GM19193 (cell line): ENCODE data around the gene HMGCL.

Experiments used
- POLR2A ChIP-seq: IDR thresholded peaks from 4 replicates; pipeline ENCODE4 v1.6.1; 2011; ENCODE audit not compliant: insufficient read depth, insufficient read length; ENCODE audit errors: extremely low read depth

HMGCL gene

GRCh38 chr1:23825076-23825761 is at the start of gene HMGCL:
Gene HMGCL (minus strand): TSS chr1:23825429. CDS start chr1:23825415, 14 bp downstream.
- TF ChIP-seq POLR2A = peak; percentile 96

DNA sequence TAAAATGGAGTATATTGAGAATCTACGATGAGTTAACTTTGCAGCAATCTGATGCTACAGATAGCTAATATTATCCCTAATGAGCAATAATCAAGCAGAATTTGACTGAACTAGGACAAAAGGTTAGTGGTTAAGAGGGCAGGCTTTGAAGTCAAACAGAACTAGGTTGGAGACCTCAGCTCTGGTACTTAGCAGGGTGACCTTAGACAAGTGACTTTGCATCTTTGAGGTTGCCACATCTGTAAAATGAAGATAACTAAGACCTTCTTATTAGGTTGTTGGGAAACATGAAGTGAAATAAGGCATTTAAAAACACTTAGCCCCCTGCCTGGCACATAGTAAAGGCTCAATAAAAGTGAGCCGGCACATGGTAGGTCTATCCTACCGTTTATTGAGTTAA is 47.2 kb upstream of the HMGCL start:
- TF ChIP-seq POLR2A = no peak

DNA sequence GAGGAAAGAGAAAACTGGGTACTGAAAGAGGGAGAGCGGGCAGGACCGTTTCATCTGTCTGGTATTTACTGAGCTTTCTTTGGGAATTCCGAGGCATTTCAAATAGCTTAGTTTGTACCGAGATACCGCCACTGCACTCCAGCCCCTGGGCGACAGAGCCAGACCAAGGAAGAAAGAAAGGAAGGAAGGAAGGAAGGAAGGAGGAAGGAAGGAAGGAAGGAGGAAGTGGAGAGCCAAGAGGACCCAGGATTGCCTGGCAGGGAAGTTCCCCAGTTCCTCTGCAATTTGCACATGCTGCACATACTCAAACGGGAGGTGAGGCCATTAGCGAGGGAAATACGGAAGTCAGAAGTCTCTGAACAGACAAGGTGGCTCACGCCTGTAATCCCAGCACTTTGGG is 43.8 kb upstream of the HMGCL start:
- TF ChIP-seq POLR2A = no peak

- no peak for TF ChIP-seq POLR2A
Observed at GRCh38 chr1:23868557-23869016, 43.4 kb upstream of the HMGCL start.

DNA sequence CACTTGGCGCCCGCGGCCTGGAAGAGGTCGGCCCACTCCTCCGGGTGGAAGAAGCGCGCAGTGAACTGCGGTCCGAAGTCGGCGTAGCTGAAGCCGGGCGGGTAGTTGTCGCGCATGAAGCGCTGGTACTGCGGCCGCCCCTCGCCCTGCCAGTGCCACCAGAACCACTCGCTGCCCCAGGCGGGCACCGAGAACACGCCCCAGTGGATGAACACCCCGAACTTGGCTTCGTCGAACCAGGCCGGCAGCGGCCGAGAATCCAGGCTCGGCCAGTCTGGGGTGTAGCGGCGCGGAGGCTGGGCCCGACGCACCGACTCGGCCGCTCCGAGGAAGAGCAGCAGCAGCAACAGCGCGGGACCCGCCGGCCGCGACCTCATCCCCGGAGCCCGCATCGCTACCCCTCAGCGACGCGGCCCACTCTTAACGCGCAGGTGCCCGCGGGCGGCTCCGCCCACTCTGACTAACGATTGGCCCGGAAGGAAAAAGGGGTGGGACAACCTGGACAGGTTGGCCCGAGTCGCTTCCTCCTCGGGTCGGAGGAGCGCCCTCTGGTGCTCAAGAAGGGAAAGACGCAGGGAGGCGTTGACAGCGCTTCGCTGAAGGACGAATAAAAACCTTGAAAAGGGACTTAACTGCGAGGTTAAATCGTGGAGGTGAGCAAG is 42.8 kb upstream of the HMGCL start, which contains the start of gene FUCA1:
Gene FUCA1, minus strand, starts transcription at position 396 of the 662 bp plus-strand sequence. Its CDS starts 4 bp downstream, at position 392.
- peak; percentile 65 for TF ChIP-seq POLR2A

DNA sequence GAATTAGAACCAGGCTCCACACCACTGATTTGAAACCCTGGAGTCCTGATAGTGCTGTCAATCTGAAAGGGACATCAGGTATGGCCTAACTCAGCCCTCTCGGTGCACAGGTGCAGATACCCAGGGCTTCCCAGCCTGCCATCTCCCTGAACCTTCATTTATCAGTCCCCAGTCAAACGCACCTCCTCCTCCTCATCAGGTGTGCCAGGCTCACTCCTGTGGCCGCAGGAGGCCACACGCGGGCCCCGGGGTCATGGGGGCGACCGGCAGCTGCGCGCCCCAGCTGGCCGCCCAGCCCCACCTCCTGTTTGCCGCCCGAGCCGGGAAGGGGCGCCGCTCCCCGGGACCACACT is 42.3 kb upstream of the HMGCL start:
- no peak for TF ChIP-seq POLR2A

- TF ChIP-seq POLR2A = no peak
Observed at GRCh38 chr1:23865543-23865930, 40.3 kb upstream of the HMGCL start.

GRCh38 chr1:23864801-23865542 is 39.7 kb upstream of the HMGCL start:
- no peak for TF ChIP-seq POLR2A

DNA sequence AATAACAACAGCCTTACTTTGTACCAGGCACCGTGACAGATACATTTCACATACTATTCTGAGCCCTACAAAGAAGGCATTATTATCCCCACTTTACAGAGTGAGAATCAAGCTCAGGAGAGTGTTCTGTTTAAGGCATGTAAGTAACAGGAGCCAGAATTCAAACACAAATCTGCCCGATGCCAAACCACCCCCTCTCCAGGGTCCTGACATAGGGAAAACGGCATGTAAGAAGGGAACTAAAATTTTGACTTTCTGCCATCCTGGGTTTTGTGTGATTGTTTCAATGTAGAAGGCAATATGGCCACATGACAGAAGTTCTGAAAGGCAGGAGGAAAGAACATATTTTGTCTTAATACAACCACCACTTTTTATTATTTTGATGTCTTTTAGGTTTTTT is 37.4 kb upstream of the HMGCL start:
- no peak for TF ChIP-seq POLR2A

DNA sequence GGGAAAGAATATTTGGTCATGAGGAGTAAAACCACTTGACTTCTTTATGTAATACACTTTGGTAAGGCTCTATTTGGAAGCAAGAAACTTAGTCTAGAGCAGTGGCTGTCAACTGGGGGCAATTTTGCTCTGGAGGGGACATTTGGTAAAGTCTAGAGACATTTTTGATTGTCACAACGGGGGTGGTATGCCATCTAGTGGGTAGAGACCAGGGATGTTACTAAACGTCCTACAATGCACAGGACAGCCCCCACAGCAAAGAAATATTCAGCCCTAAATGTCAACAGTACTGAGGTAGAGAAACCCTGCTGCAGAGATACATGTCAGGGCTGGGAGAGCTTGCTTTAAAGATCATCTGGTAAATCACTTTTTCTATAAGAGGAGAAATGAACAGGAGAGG is 29.3 kb upstream of the HMGCL start:
- no peak for TF ChIP-seq POLR2A

DNA sequence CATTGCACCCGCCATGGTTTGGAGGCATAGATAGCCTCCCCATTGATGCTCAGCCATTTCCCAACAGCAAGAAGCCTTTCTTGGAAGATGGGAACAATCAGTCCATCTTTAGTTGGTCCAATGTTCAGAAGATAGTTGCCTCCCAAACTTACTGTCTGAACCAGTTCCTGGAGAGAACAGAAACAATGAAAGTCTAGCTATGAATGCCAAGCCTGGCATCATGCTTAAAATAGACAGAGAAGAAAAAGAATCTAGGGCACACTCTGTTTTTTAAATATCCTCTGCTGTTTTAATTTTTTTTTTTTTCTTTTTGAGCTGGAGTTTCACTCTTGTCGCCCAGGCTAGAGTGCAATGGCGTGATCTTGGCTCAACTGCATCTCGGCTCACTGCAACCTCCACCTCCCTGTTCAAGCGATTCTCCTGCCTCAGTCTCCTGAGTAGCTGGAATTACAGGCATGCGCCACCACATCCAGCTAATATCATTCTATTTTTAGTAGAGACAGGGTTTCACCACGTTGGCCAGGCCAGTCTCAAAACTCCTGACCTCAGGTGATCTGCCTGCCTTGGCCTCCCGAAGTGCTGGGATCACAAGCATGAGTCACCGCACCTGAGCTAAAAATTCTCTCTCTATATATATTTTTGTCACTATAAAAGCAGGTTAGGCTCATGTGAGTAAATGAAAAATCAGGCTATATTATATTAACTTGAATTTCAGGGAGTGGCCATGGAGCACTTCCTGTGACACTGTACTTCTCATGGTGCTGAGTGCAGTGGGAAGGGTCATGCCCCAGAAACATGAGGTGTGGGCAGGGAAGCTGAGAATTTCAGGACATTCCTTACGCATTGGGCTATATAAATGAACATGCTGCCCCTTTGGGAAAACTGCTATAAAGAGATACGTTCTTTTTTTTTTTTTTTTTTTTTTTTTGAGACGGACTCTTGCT is 23.7 kb upstream of the HMGCL start:
- no peak for TF ChIP-seq POLR2A

- TF ChIP-seq POLR2A = no peak
Observed at GRCh38 chr1:23845163-23845562, 19.9 kb upstream of the HMGCL start.

GRCh38 chr1:23843644-23844043 is 18.4 kb upstream of the HMGCL start:
- TF ChIP-seq POLR2A = no peak

GRCh38 chr1:23838401-23838866 is 13.2 kb upstream of the HMGCL start:
- no peak for TF ChIP-seq POLR2A

GRCh38 chr1:23837908-23838307 is 12.7 kb upstream of the HMGCL start:
- no peak for TF ChIP-seq POLR2A

- TF ChIP-seq POLR2A = no peak
Observed at GRCh38 chr1:23836037-23836436, 10.8 kb upstream of the HMGCL start.
